Upper lobe of left lung (tissue), 6 donors: ENCODE results near the gene IL11RA. TPM values are rescaled to one million over a fixed set of nuclear protein-coding genes. Genes with fewer than 3 reads are reported as not detected.
"Not testable (repeated sequence)": the region's sequence is repeated elsewhere in the genome, so short reads cannot be mapped to it uniquely, and the experiment has no call there.

Experiments used
- ATAC-seq, 2 donors: fragments of 200-7000 bp; cut with Tn5 transposase; one replicate each; pipeline ENCODE4 v1.9.1; 2022; ENCODE audit warnings: mild to moderate bottlenecking in 2 of 2, moderate library complexity in 2 of 2; ENCODE audit not compliant: low FRiP score in 2 of 2
- DNase-seq, 2 donors: peaks; one replicate each; pipeline ENCODE4 v3.0.0-alpha.2; 2019 to 2020
- H3K27ac ChIP-seq, 4 donors: fragments of 200-600 bp; sonication (generic); one replicate each; pipeline ENCODE4 v1.5.1; 2016 to 2019
- H3K27me3 ChIP-seq, 4 donors: fragments of 200-600 bp; sonication (generic); one replicate each; pipeline ENCODE4 v1.5.1; 2017 to 2019
- H3K36me3 ChIP-seq, 4 donors: fragments of 200-600 bp; sonication (generic); one replicate each; pipeline ENCODE4 v1.5.1; 2016 to 2019
- H3K4me1 ChIP-seq, 4 donors: fragments of 200-600 bp; sonication (generic); one replicate each; pipeline ENCODE4 v1.5.1; 2018 to 2019
- H3K4me3 ChIP-seq, 4 donors: fragments of 200-600 bp; sonication (generic); one replicate each; pipeline ENCODE4 v1.5.1; 2017 to 2019; ENCODE audit warnings: mild to moderate bottlenecking in 2 of 4, moderate library complexity in 1 of 4
- H3K9me3 ChIP-seq, 4 donors: fragments of 200-600 bp; sonication (generic); one replicate each; pipeline ENCODE4 v1.5.1; 2018 to 2019
- CTCF ChIP-seq, 6 experiments: fragments of 450-650 bp in 4 of 6; fragments of 200-600 bp in 2 of 6; sonication (generic) in 2 of 6; IDR thresholded peaks; one replicate each; pipeline ENCODE4 v1.5.1; 2016 to 2019; ENCODE audit warnings: antibody characterized with exemption in 6 of 6
- EP300 ChIP-seq, 4 donors: sonication (generic); formaldehyde crosslinking; IDR thresholded peaks; one replicate each; pipeline ENCODE4 v1.5.1; 2017; ENCODE audit warnings: antibody characterized with exemption in 4 of 4, control low read depth in 2 of 4
- POLR2A ChIP-seq, 4 donors: fragments of 450-650 bp; IDR thresholded peaks; one replicate each; pipeline ENCODE4 v1.5.1; 2016 to 2017; ENCODE audit warnings: antibody characterized with exemption in 4 of 4, mild to moderate bottlenecking in 2 of 4
- POLR2AphosphoS5 ChIP-seq, 2 donors: sonication (generic); formaldehyde crosslinking; IDR thresholded peaks; one replicate each; pipeline ENCODE4 v1.5.1; 2017; ENCODE audit warnings: antibody characterized with exemption in 2 of 2
- WGBS, 2 donors: methylation state at CpG; one replicate each; pipeline ENCODE4 v1.1.5; 2017 to 2018; 5-methylcytosine and 5-hydroxymethylcytosine counted together
- total RNA-seq, 6 donors: library from RNA; depleted of rRNA in 4 of 6; stranded (reverse); fragments of >200 nt in 4 of 6; gene quantifications; one replicate each; pipeline versions ENCODE4 v1.1.0 to v1.2.1, GENCODE V29; 2016 to 2021
- donor health status: DM: no; HTN: no; CAD: no; lungs with moderate emphysema.
- donor health status: DM: no; HTN: yes; CAD: no; lungs with severe emphysema.

IL11RA gene
- total RNA-seq, 6 donors from 2014 or later = 14.5 to 49.2 (median 23.7) TPM

- DNase-seq = no peak
- whole genome bisulfite sequencing, 2 donors = 98% methylated on average over 12 to 14 of the region's 14 CpGs
- peaks cover 21 to 23% (median 22%) of the 10 kb centered on the region in 4 donors for H3K4me1 ChIP-seq
- no peak overlapping the region for H3K4me3 ChIP-seq
- no peaks in the 10 kb centered on the region for H3K27me3 ChIP-seq
- no peak overlapping the region for H3K27ac ChIP-seq
- no peaks in the 10 kb centered on the region for H3K9me3 ChIP-seq
- peaks cover 0 to 8% (median 4%) of the 10 kb centered on the region in 4 donors for H3K36me3 ChIP-seq
- no peak for TF ChIP-seq POLR2A (IDR thresholded peaks at IDR 0.05)
- TF ChIP-seq EP300 (IDR thresholded peaks at IDR 0.05) = no peak
- no peak for TF ChIP-seq CTCF (IDR thresholded peaks at IDR 0.05)
- TF ChIP-seq POLR2AphosphoS5 (IDR thresholded peaks at IDR 0.05) = no peak
- ATAC-seq = no peak
Measured at GRCh38 chr9:34635556-34635955, 16.4 kb upstream of the IL11RA start.

GRCh38 chr9:34636791-34637355 is 15.1 kb upstream of the IL11RA start:
- Histone ChIP-seq H3K27ac (peak overlapping the region; percentile 73 to 94 (median 88)), H3K4me3 (peak overlapping the region; percentile 58 to 91 (median 81)), H3K9me3 (no peaks in the 10 kb centered on the region), H3K27me3 (no peaks in the 10 kb centered on the region), H3K36me3 (peaks cover 0 to 8% (median 4%) of the 10 kb centered on the region in 4 donors), H3K4me1 (peaks cover 21 to 23% (median 22%) of the 10 kb centered on the region in 4 donors)
- TF ChIP-seq POLR2A (IDR thresholded peaks at IDR 0.05) (no peak), CTCF (IDR thresholded peaks at IDR 0.05) (no peak), POLR2AphosphoS5 (IDR thresholded peaks at IDR 0.05) (no peak), EP300 (IDR thresholded peaks at IDR 0.05) (no peak)
- ATAC-seq = no peak
- DNase-seq = no peak
- WGBS, 2 donors = 5 to 12% methylated on average over 15 to 17 of the region's 23 CpGs

GRCh38 chr9:34637356-34638137 is 14.4 kb upstream of the IL11RA start, which contains the start of gene SIGMAR1:
Gene SIGMAR1, minus strand, starts transcription at chr9:34637787. Its CDS starts 90 bp downstream, at chr9:34637697.
- H3K27ac ChIP-seq = peak within 1 kb of the TSS; percentile 73 to 94 (median 88)
- H3K36me3 ChIP-seq = peaks cover 0 to 8% (median 4%) of the 10 kb centered on the region in 4 donors
- TF ChIP-seq EP300 (IDR thresholded peaks at IDR 0.05) = no peak
- peak in 3 of 4 donors; percentile 13 to 93 (median 70) for TF ChIP-seq POLR2A (IDR thresholded peaks at IDR 0.05)
- peak; percentile 77 to 88 for TF ChIP-seq POLR2AphosphoS5 (IDR thresholded peaks at IDR 0.05)
- TF ChIP-seq CTCF (IDR thresholded peaks at IDR 0.05) = peak in 3 of 6 experiments; percentile 35 to 47 (median 45)
- H3K4me1 ChIP-seq = peaks cover 21 to 23% (median 22%) of the 10 kb centered on the region in 4 donors
- WGBS, 2 donors = 0% methylated on average over 19 to 37 of the region's 74 CpGs
- DNase-seq (peak; percentile 94 to 98), ATAC-seq (peak; percentile 97 to 98)
- H3K9me3 ChIP-seq = no peaks in the 10 kb centered on the region
- peak within 1 kb of the TSS; percentile 58 to 91 (median 81) for H3K4me3 ChIP-seq
- no peaks in the 10 kb centered on the region for H3K27me3 ChIP-seq

- Histone ChIP-seq H3K27me3 (no peaks in the 10 kb centered on the region), H3K9me3 (no peaks in the 10 kb centered on the region), H3K27ac (peak overlapping the region; percentile 73 to 94 (median 88)), H3K36me3 (peaks cover 0 to 8% (median 4%) of the 10 kb centered on the region in 4 donors), H3K4me1 (peaks cover 21 to 23% (median 22%) of the 10 kb centered on the region in 4 donors), H3K4me3 (peak overlapping the region; percentile 58 to 91 (median 81))
- no peak for TF ChIP-seq EP300 (IDR thresholded peaks at IDR 0.05)
- TF ChIP-seq CTCF (IDR thresholded peaks at IDR 0.05) = no peak
- TF ChIP-seq POLR2A (IDR thresholded peaks at IDR 0.05) = no peak
- no peak for TF ChIP-seq POLR2AphosphoS5 (IDR thresholded peaks at IDR 0.05)
- ATAC-seq (no peak), DNase-seq (no peak)
- WGBS, 2 donors = 21 to 42% methylated on average over 6 to 7 of the region's 7 CpGs
Measured at GRCh38 chr9:34638138-34638445, 13.9 kb upstream of the IL11RA start.

- not testable (repeated sequence) for DNase-seq, H3K27me3 ChIP-seq, H3K27ac ChIP-seq, ATAC-seq, H3K9me3 ChIP-seq, H3K4me3 ChIP-seq, H3K36me3 ChIP-seq
- peaks cover 21 to 23% (median 22%) of the 10 kb centered on the region in 4 donors for H3K4me1 ChIP-seq
- 95 to 96% methylated on average over 8 of the region's 8 CpGs for WGBS, 2 donors
Measured at GRCh38 chr9:34639322-34639721, 12.7 kb upstream of the IL11RA start.
